ENCODE measurements around the gene ROBO1. TPM values are rescaled to one million over a fixed set of nuclear protein-coding genes. Genes with fewer than 3 reads are reported as not detected.

Gene ROBO1
- total RNA-seq, 1 donor from 2014 or later, result 31.7 TPM

DNA sequence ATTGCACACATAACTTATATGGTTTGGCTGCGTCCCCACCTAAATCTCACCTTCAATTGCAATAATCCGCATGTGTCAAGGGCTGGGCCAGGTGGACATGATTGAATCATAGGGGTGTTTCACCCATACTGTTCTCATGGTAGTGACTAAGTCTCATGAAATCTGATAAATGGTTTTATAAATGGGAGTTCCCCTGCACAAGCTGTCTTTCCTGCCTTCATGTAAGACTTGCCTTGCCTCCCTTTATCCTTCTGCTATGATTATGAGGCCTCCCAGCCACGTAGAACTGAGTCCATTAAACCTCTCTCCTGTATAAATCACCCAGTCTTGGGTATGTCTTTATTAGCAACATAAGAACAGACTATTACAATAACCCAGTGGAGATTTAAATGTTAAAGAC lies 653.9 kb downstream of the ROBO1 start:
- no peak overlapping the region for H3K4me3 ChIP-seq (ENCODE audit: low read depth, low read length)
- DNase-seq (ENCODE audit: low read depth), result no peak
- no peaks in the 10 kb centered on the region for H3K27me3 ChIP-seq (ENCODE audit: control insufficient read depth, insufficient read depth, low read length)
- H3K36me3 ChIP-seq (ENCODE audit: control insufficient read depth, insufficient read depth, low read length), result no peaks in the 10 kb centered on the region
- no peak for TF ChIP-seq CTCF (IDR thresholded peaks at IDR 0.05; ENCODE audit: insufficient read depth, low read length, poor library complexity, severe bottlenecking)

DNA sequence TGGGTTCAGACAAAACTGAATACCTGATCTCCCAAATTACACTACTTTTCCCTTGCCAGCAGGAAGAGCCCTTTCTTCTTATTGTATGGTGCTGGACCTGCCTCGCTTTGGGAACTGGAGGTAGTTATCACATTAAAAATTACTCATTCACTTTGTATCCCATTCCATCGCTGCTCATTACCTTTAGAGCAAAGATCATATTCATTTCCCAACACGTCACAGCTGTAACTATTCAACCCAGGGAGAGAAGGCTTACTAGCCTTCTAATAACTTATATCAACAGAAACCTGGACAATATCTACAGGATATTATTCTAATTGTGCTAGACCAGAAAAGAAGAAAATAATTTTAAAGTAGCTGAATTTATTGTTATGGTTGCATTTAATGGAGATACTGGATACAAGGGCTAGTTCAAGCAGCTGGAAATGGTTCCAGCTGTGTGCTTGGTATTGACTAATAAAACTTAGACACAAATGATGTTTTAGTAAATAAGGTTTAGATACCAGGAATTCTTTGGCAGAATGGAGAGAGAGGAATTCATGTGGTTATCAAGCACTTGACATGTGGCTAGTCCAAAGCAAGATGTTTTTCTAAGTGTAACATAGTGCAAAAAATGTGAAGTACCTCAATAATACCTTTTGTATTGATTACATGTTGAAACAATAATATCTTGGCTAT lies 656.3 kb downstream of the ROBO1 start:
- H3K4me3 ChIP-seq (ENCODE audit: low read depth, low read length), result no peak overlapping the region
- no peak for TF ChIP-seq CTCF (IDR thresholded peaks at IDR 0.05; ENCODE audit: insufficient read depth, low read length, poor library complexity, severe bottlenecking)
- no peaks in the 10 kb centered on the region for H3K36me3 ChIP-seq (ENCODE audit: control insufficient read depth, insufficient read depth, low read length)
- no peaks in the 10 kb centered on the region for H3K27me3 ChIP-seq (ENCODE audit: control insufficient read depth, insufficient read depth, low read length)
- DNase-seq (ENCODE audit: low read depth), result no peak

GRCh38 chr3:79109754-79110153 lies 658.0 kb downstream of the ROBO1 start:
- TF ChIP-seq CTCF (IDR thresholded peaks at IDR 0.05; ENCODE audit: insufficient read depth, low read length, poor library complexity, severe bottlenecking), result no peak
- no peaks in the 10 kb centered on the region for H3K36me3 ChIP-seq (ENCODE audit: control insufficient read depth, insufficient read depth, low read length)
- H3K27me3 ChIP-seq (ENCODE audit: control insufficient read depth, insufficient read depth, low read length), result no peaks in the 10 kb centered on the region
- DNase-seq (ENCODE audit: low read depth), result no peak
- H3K4me3 ChIP-seq (ENCODE audit: low read depth, low read length), result no peak overlapping the region

- H3K36me3 ChIP-seq (ENCODE audit: control insufficient read depth, insufficient read depth, low read length), result no peaks in the 10 kb centered on the region
- no peak for DNase-seq (ENCODE audit: low read depth)
- no peaks in the 10 kb centered on the region for H3K27me3 ChIP-seq (ENCODE audit: control insufficient read depth, insufficient read depth, low read length)
- no peak overlapping the region for H3K4me3 ChIP-seq (ENCODE audit: low read depth, low read length)
- TF ChIP-seq CTCF (IDR thresholded peaks at IDR 0.05; ENCODE audit: insufficient read depth, low read length, poor library complexity, severe bottlenecking), result no peak
Observed at GRCh38 chr3:79103307-79103706, 664.5 kb downstream of the ROBO1 start.

- no peaks in the 10 kb centered on the region for H3K27me3 ChIP-seq (ENCODE audit: control insufficient read depth, insufficient read depth, low read length)
- H3K36me3 ChIP-seq (ENCODE audit: control insufficient read depth, insufficient read depth, low read length), result no peaks in the 10 kb centered on the region
- no peak overlapping the region for H3K4me3 ChIP-seq (ENCODE audit: low read depth, low read length)
- DNase-seq (ENCODE audit: low read depth), result no peak
- no peak for TF ChIP-seq CTCF (IDR thresholded peaks at IDR 0.05; ENCODE audit: insufficient read depth, low read length, poor library complexity, severe bottlenecking)
Observed at GRCh38 chr3:79097964-79098660, 669.7 kb downstream of the ROBO1 start.
